Spinal cord (tissue), 10 donors: ENCODE data around the gene DYNC1H1. TPM values are rescaled to one million over a fixed set of nuclear protein-coding genes. Genes with fewer than 3 reads are reported as not detected.
A peak's percentile ranks its signal among the peaks of the same experiment; 100 is the strongest.

Source experiments
- DNase-seq, 6 donors: peaks; one replicate each; pipeline versions ENCODE4 v3.0.0 to v3.0.0-alpha.2; 2013 to 2015; ENCODE audit warnings: low spot score in 6 of 6, low read depth in 4 of 6
- H3K27ac ChIP-seq: one replicate; pipeline ENCODE4 v1.5.1; 2013; ENCODE audit warnings: low read depth, low read length, control low read depth
- H3K27me3 ChIP-seq: one replicate; pipeline ENCODE4 v1.6.1; 2013; ENCODE audit warnings: low read length; ENCODE audit not compliant: control insufficient read depth, insufficient read depth
- H3K36me3 ChIP-seq: one replicate; pipeline ENCODE4 v1.6.1; 2013; ENCODE audit warnings: low read length; ENCODE audit not compliant: control insufficient read depth, insufficient read depth
- H3K4me1 ChIP-seq: one replicate; pipeline ENCODE4 v1.6.1; 2013; ENCODE audit warnings: low read length; ENCODE audit not compliant: control insufficient read depth, insufficient read depth
- H3K4me3 ChIP-seq: one replicate; pipeline ENCODE4 v1.5.1; 2013; ENCODE audit warnings: low read depth, low read length, control low read depth
- H3K9me3 ChIP-seq: one replicate; pipeline ENCODE4 v1.6.1; 2013; ENCODE audit warnings: low read length; ENCODE audit not compliant: control insufficient read depth, insufficient read depth
- WGBS: methylation state at CpG from one replicate; pipeline ENCODE4 v1.1.5; 2013; ENCODE audit warnings: missing lambda C conversion rate; ENCODE audit not compliant: insufficient coverage; 5-methylcytosine and 5-hydroxymethylcytosine counted together
- polyA plus RNA-seq, 2 donors: library from polyadenylated mRNA; unstranded; fragments of 120-200 nt; gene quantifications; one replicate each; pipeline ENCODE4 v1.2.1, GENCODE V29; 2013; ENCODE audit not compliant: insufficient read length in 2 of 2
- total RNA-seq, 2 donors: library from RNA; depleted of rRNA in 1 of 2; stranded (reverse); fragments of 120-200 nt in 1 of 2; fragments of >200 nt in 1 of 2; gene quantifications; one replicate each; pipeline versions ENCODE4 v1.2.3 to v1.2.4, GENCODE V29; 2013 to 2014
- donor health status: healthy.

The DYNC1H1 gene
- total and polyA plus RNA-seq, 4 donors: 534 to 818 (median 636) TPM

DNA sequence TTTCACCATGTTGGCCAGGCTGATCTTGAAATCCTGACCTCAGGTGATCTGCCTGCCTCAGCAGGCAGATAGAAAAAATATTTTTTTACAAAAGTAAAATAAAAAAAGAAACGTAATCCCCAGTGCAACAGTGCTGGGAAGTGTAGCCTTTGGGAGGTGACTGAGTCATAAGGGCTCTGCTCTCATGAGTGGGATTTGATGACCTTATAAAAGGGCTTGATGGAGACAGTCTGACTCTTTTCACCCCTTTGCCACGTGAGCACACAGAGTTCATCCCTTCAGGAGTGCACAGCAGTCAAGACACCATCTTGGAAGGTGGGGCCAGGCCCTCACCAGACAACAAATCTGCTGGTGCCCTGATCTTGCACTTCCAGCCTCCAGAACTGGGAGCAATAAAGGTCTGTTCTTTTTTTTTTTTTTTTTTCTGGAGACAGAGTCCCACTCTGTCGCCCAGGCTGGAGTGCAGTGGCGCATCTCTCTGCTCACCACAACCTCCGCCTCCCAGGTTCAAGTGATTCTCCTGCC lies 24.7 kb upstream of the DYNC1H1 start:
- Histone ChIP-seq H3K9me3 (no peaks in the 10 kb centered on the region), H3K4me1 (no peaks in the 10 kb centered on the region), H3K27ac (no peak overlapping the region), H3K4me3 (no peak overlapping the region), H3K36me3 (no peaks in the 10 kb centered on the region), H3K27me3 (no peaks in the 10 kb centered on the region)
- no peak for DNase-seq
- 68% methylated on average over 5 of the region's 5 CpGs for WGBS

DNA sequence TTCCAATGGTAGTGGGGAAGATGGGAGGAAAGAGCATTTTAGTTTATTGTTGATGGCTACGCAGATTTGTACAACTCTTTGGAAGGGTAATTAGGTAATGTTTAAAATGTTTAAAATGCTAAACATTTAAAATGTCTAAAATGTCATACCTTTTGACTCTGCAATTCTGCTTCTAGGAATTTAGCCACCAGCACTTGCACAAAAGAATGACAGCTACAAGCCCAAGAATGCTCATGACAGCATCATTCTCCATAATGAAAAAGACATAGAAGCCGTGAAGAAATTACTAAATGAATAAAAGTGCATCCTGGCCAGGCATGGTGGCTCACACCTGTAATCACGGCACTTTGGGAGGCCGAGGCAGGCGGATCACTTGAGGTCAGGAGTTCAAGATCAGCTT lies 19.9 kb upstream of the DYNC1H1 start:
- WGBS: 93% methylated on average over 3 of the region's 5 CpGs
- Histone ChIP-seq H3K9me3 (no peaks in the 10 kb centered on the region), H3K4me3 (no peak overlapping the region), H3K36me3 (no peaks in the 10 kb centered on the region), H3K4me1 (peaks cover 18% of the 10 kb centered on the region), H3K27me3 (peaks cover 5% of the 10 kb centered on the region), H3K27ac (no peak overlapping the region)
- no peak for DNase-seq

DNA sequence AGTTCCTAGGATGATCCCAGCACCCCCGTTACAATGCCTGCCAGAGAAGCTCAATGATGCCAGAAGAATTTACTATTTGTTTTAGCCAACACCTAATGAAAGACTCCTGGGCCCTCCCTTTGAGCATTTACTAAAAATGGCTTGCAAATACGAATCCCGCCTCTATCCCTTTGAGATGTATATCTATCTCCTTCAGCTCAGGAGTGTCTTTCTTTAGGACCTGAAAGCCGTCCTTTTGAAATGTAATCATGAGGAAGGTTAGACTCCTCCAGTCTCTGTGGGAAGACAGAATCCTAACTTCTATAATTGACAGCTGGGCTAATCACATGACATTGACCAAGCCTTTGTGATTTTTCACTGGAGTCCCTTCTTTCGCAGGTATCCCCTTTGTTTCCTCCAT lies 19.2 kb upstream of the DYNC1H1 start:
- Histone ChIP-seq H3K27me3 (peaks cover 5% of the 10 kb centered on the region), H3K27ac (no peak overlapping the region), H3K4me1 (peaks cover 20% of the 10 kb centered on the region), H3K36me3 (no peaks in the 10 kb centered on the region), H3K4me3 (no peak overlapping the region), H3K9me3 (no peaks in the 10 kb centered on the region)
- 20% methylated on average over 1 of the region's 5 CpGs for WGBS
- DNase-seq: no peak

DNA sequence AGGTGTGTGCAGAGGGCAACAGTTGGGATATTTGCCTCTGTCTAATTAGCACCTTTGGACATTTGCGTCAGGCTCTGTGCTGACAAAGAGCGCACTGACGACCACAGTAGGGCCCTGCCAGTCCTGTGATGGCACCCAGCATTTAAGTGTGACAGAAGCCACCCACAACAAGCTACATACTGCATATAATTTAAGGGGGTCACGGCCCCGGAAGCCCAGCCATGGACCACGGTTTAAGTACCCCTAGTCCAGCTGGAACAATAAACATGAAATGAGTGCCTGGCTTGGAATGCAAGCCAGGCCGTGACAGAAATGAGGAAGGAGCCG lies 16.8 kb upstream of the DYNC1H1 start:
- peak overlapping the region; percentile 85 for H3K4me3 ChIP-seq
- no peaks in the 10 kb centered on the region for H3K9me3 ChIP-seq
- DNase-seq: no peak
- 8% methylated on average over 6 of the region's 8 CpGs for WGBS
- H3K27me3 ChIP-seq: peaks cover 5% of the 10 kb centered on the region
- no peaks in the 10 kb centered on the region for H3K36me3 ChIP-seq
- peaks cover 20% of the 10 kb centered on the region for H3K4me1 ChIP-seq
- H3K27ac ChIP-seq: peak overlapping the region; percentile 98

DNA sequence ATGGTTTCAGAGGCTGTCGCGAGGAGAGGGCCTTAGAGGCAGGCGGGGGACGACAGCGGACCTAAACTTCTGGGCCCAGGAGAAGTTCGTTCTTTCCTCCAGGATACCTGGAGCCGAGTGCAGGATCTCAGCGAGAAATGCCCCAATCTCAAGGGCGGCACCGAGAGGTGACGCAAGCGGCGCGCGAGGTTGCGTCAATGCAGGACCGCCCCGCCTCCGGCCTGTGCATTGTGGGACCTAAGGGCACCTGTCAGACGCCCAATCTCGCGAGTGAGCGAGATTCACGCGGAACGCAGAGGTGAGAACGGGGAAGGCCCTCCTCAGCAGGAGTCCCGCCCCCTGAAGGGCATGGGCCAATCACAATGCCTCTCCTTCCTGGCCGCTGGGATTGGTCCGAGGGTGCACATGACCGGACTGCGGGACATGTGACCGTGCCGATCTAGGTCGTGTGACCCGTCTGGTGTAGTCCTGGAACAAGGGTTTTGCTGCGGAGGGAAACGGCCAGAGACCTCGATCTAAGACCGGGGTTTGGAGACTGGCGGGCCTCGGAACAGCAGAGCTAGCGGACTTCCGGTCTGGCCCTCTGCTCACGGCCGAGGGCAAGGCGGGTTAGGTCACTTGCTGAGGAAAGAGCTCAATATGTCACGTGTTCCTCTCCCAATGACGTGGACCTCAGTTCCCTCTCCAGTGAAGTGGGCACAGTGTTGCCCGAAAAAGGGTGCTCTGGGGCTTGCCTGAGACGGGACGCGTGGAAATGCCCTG lies 16.3 kb upstream of the DYNC1H1 start:
- WGBS: 0% methylated on average over 53 of the region's 53 CpGs
- DNase-seq: peak; percentile 99 to 100 (median 100)
- H3K27ac ChIP-seq: peak overlapping the region; percentile 98
- peaks cover 5% of the 10 kb centered on the region for H3K27me3 ChIP-seq
- peak overlapping the region; percentile 85 for H3K4me3 ChIP-seq
- H3K36me3 ChIP-seq: no peaks in the 10 kb centered on the region
- H3K9me3 ChIP-seq: no peaks in the 10 kb centered on the region
- peaks cover 20% of the 10 kb centered on the region for H3K4me1 ChIP-seq

- H3K36me3 ChIP-seq: no peaks in the 10 kb centered on the region
- peaks cover 5% of the 10 kb centered on the region for H3K27me3 ChIP-seq
- 13% methylated on average over 29 of the region's 29 CpGs for WGBS
- H3K4me1 ChIP-seq: peaks cover 20% of the 10 kb centered on the region
- H3K9me3 ChIP-seq: no peaks in the 10 kb centered on the region
- peak overlapping the region; percentile 98 for H3K27ac ChIP-seq
- H3K4me3 ChIP-seq: peak overlapping the region; percentile 85
- DNase-seq: no peak
These were observed 15.6 kb upstream of the DYNC1H1 start for GRCh38 chr14:101948666-101949216.

DNA sequence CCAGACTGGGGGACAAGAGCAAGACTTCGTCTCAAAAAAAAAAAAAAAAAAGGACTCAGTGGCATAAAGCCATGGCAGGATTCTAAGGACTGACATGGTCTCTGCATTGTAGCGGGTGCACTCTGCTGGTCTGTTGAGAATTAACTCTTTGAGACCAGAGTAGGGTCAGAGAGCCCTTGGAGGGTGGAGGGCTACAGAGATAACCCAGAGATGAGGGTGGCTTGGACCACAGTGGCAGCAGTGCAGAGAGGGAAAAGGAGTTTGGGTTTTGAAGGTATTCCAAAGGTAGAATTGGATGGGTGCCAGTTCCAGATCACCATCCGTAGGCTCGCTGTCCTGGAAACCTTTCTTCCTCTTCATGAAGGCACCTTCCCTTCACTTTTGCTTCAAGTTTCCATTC lies 14.3 kb upstream of the DYNC1H1 start:
- Histone ChIP-seq H3K4me3 (no peak overlapping the region), H3K9me3 (no peaks in the 10 kb centered on the region), H3K27ac (no peak overlapping the region), H3K36me3 (no peaks in the 10 kb centered on the region), H3K27me3 (peaks cover 5% of the 10 kb centered on the region), H3K4me1 (peaks cover 20% of the 10 kb centered on the region)
- no peak for DNase-seq
- WGBS: 26% methylated on average over 2 of the region's 4 CpGs

DNA sequence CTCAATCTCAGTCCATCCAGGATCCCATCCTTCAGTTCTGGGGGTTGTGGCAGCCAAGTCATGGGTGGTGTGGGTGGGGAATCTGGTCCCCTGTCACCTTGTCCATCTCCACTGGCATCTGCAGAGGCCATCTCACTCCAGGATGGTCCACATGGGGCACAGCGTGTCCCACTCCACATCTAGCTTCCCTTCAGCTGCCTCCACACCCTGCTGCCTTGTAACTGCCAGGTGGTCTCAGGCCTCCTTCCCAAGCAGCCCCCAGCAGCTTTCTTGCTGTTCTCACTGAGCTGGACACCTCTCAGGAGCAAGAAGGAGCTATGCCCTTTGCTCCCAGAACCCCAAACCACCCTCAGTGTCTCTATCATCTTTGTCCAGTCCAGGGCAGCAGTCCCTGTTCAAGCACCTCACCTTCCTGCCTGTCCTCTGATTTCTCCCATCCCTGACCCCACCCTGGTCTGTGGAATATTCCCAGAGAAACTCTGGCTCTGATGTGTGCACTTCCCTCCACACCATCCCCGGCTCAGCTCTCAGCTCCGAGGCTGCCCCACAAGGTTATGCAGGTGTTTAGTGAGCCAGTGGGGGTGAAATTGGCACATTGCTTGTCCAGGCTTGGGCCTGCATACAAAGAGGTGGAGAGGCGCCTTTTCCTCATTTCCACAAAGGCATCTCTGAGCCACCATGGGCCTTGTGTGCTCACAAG lies 13.7 kb upstream of the DYNC1H1 start:
- peaks cover 4% of the 10 kb centered on the region for H3K27me3 ChIP-seq
- H3K9me3 ChIP-seq: no peaks in the 10 kb centered on the region
- WGBS: 82% methylated on average over 2 of the region's 4 CpGs
- H3K27ac ChIP-seq: no peak overlapping the region
- no peaks in the 10 kb centered on the region for H3K36me3 ChIP-seq
- DNase-seq: no peak
- H3K4me1 ChIP-seq: peaks cover 20% of the 10 kb centered on the region
- no peak overlapping the region for H3K4me3 ChIP-seq

DNA sequence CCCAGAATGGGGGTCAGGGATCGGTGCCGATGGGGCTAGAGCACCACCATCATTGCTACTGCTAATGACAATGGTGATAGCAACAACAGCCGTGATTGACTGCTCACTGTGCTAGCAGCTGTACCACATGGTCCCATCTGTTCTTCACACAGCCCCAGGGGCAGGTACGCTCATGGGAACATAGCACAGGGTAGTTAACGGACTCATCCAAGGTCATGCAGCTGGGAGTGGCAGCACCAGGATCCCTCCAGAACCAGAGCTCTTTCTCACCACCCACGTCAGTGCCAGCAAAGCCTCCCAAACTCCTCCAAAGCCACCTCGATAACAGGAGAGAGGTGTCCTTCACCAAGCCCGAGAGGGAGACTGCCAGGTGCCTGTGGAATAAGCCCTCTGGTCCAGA lies 11.2 kb upstream of the DYNC1H1 start:
- 58% methylated on average over 6 of the region's 8 CpGs for WGBS
- no peaks in the 10 kb centered on the region for H3K27me3 ChIP-seq
- peaks cover 5% of the 10 kb centered on the region for H3K36me3 ChIP-seq
- DNase-seq: no peak
- H3K27ac ChIP-seq: no peak overlapping the region
- H3K4me1 ChIP-seq: peaks cover 13% of the 10 kb centered on the region
- H3K9me3 ChIP-seq: no peaks in the 10 kb centered on the region
- no peak overlapping the region for H3K4me3 ChIP-seq
